Heart left ventricle (tissue), 16 donors: ENCODE measurements around the gene GPD1. TPM values are rescaled to one million over a fixed set of nuclear protein-coding genes. Genes with fewer than 3 reads are reported as not detected.
"Not testable (repeated sequence)": the region's sequence is repeated elsewhere in the genome, so short reads cannot be mapped to it uniquely, and the experiment has no call there.

Experiments used
- ATAC-seq, 4 donors: fragments of 200-7000 bp; cut with Tn5 transposase; one replicate each; pipeline ENCODE4 v1.9.1; 2020 to 2022; ENCODE audit warnings: moderate library complexity in 4 of 4, mild to moderate bottlenecking in 3 of 4, moderate number of reproducible peaks in 1 of 4
- DNase-seq, 5 donors: peaks; one replicate each; pipeline ENCODE4 v3.0.0-alpha.2; 2020
- H3K27ac ChIP-seq, 12 donors: fragments of 200-600 bp; sonication (generic) in 4 of 12; one replicate each; pipeline versions ENCODE4 v1.5.0 to v1.8.0; 2016 to 2022; ENCODE audit warnings: mild to moderate bottlenecking in 2 of 12
- H3K27me3 ChIP-seq, 9 donors: fragments of 200-600 bp; sonication (generic) in 2 of 9; one replicate each; pipeline versions ENCODE4 v1.5.1 to v1.8.0; 2016 to 2022; ENCODE audit warnings: mild to moderate bottlenecking in 3 of 9
- H3K36me3 ChIP-seq, 9 donors: fragments of 200-600 bp; sonication (generic) in 2 of 9; one replicate each; pipeline versions ENCODE4 v1.5.0 to v1.8.0; 2018 to 2022; ENCODE audit warnings: mild to moderate bottlenecking in 2 of 9
- H3K4me1 ChIP-seq, 12 donors: fragments of 200-600 bp; sonication (generic) in 4 of 12; one replicate each; pipeline versions ENCODE4 v1.5.0 to v1.8.0; 2016 to 2022; ENCODE audit warnings: mild to moderate bottlenecking in 3 of 12
- H3K4me3 ChIP-seq, 12 donors: fragments of 200-600 bp; sonication (generic) in 4 of 12; one replicate each; pipeline versions ENCODE4 v1.5.0 to v1.8.0; 2017 to 2022; ENCODE audit warnings: mild to moderate bottlenecking in 9 of 12, moderate library complexity in 4 of 12
- H3K9me3 ChIP-seq, 12 donors: fragments of 200-600 bp; sonication (generic) in 4 of 12; one replicate each; pipeline versions ENCODE4 v1.5.0 to v1.8.0; 2016 to 2022; ENCODE audit warnings: mild to moderate bottlenecking in 1 of 12
- CTCF ChIP-seq, 12 donors: fragments of 200-600 bp; sonication (generic) in 4 of 12; IDR thresholded peaks; one replicate each; pipeline versions ENCODE4 v1.5.0 to v1.8.0; 2018 to 2022; ENCODE audit warnings: antibody characterized with exemption in 12 of 12, mild to moderate bottlenecking in 5 of 12
- POLR2A ChIP-seq, 2 donors: fragments of 450-650 bp; IDR thresholded peaks; one replicate each; pipeline ENCODE4 v1.6.1; 2017; ENCODE audit warnings: antibody characterized with exemption in 2 of 2, mild to moderate bottlenecking in 2 of 2, moderate library complexity in 2 of 2
- whole genome bisulfite sequencing, 4 donors: extraction: QIAGEN DNeasy Blood & Tissue Kit in 2 of 4; methylation state at CpG; one replicate each; pipeline versions ENCODE4 v1.1.5 to v1.1.7; 2013 to 2018; 5-methylcytosine and 5-hydroxymethylcytosine counted together
- intact Hi-C, 10 donors: fragments of 100-400 bp; cut with DNase I; formaldehyde crosslinking; loops; one replicate each; pipeline versions ENCODE4 v1.11.1 to v1.14.2; 2022
- polyA plus RNA-seq, 2 donors: library from polyadenylated mRNA; stranded (reverse); fragments of 200-250 nt; gene quantifications; one replicate each; pipeline ENCODE4 v1.2.3, GENCODE V29; 2013
- total RNA-seq, 9 donors: library from RNA; depleted of rRNA in 2 of 9; stranded (reverse); fragments of >200 nt in 2 of 9; fragmentation: NEBNext Ultra II Directional in 3 of 9; extraction: Animal tissue kit (Norgen Biotek cat#: 25700) in 3 of 9; gene quantifications; one replicate each; pipeline versions ENCODE4 v1.1.0 to v1.2.4, GENCODE V29; 2016 to 2023
- donor health status: ischemic (EF 13 %, LVEDD 7.1; RV severe dilation, severe dysfunction).
- donor health status: healthy with polysubstance abuse.
- donor health status: DM: no; HTN: yes; CAD: no.
- donor health status: DM: no; HTN: no; CAD: no.
- donor health status: ischemic (EF 25% LVEDD 6.9; RV normal size, moderate dysfunction).
- donor health status: ischemic (EF 25% LVEDD 5.7; RV mildly dilated, moderate dysfunction).
- donor health status: healthy.
- donor health status: DM: yes; HTN: yes; CAD: no.
- donor health status: ischemic (EF 35%, LVEDD 5.7; RV mildly dilated, moderate dysfunction).
- donor health status: nonischemic (EF 11% LVEDD 7.7; RV severe dilation, severe dysfunction).
- donor health status: DM: yes; HTN: yes; CAD: no.
- donor health status: PGD.
- donor health status: ischemic (EF 29% LVEDD 5.4; RV normal size, mild dysfunction).
- donor health status: nonischemic (EF 23%, LVEDD 6.1; RV moderate dilation, normal function).

GPD1 gene
- total and polyA plus RNA-seq, 11 donors, result 7.4 to 75.8 (median 10.0) TPM

GRCh38 chr12:50082644-50083043, 21.2 kb upstream of the GPD1 start:
- Histone ChIP-seq H3K4me3 (no peak overlapping the region), H3K4me1 (peaks cover 0 to 23% (median 11%) of the 10 kb centered on the region in 12 donors), H3K9me3 (no peaks in the 10 kb centered on the region), H3K27me3 (no peaks in the 10 kb centered on the region), H3K36me3 (peaks cover 0 to 13% (median 12%) of the 10 kb centered on the region in 9 donors), H3K27ac (no peak overlapping the region)
- TF ChIP-seq POLR2A (IDR thresholded peaks at IDR 0.05), result no peak
- ATAC-seq (no peak), DNase-seq (no peak)
- intact Hi-C loops, result loop anchor here in 3 of 10 donors (10.0 kb wide), 1 partner anchor 232 kb away; no protein-coding TSS in a partner anchor
- WGBS, 4 donors, result 84 to 87% (median 86%) methylated on average over 7 of the region's 7 CpGs

GRCh38 chr12:50083301-50083700, 20.5 kb upstream of the GPD1 start:
- ATAC-seq, result no peak
- no peaks in the 10 kb centered on the region for H3K27me3 ChIP-seq
- 83 to 100% (median 95%) methylated on average over 1 of the region's 1 CpG for whole genome bisulfite sequencing, 4 donors
- no peak overlapping the region for H3K4me3 ChIP-seq
- H3K36me3 ChIP-seq, result peaks cover 0 to 20% (median 17%) of the 10 kb centered on the region in 9 donors
- H3K27ac ChIP-seq, result no peak overlapping the region
- TF ChIP-seq CTCF (IDR thresholded peaks at IDR 0.05), result no peak
- no peak for TF ChIP-seq POLR2A (IDR thresholded peaks at IDR 0.05)
- intact Hi-C loops, result loop anchor here in 3 of 10 donors (10.0 kb wide), 1 partner anchor 232 kb away; no protein-coding TSS in a partner anchor
- H3K4me1 ChIP-seq, result peaks cover 0 to 29% (median 12%) of the 10 kb centered on the region in 12 donors
- DNase-seq, result no peak
- no peaks in the 10 kb centered on the region for H3K9me3 ChIP-seq

GRCh38 chr12:50084409-50084774, 19.4 kb upstream of the GPD1 start:
- peaks cover 0 to 29% (median 14%) of the 10 kb centered on the region in 12 donors for H3K4me1 ChIP-seq

GRCh38 chr12:50084775-50085614, 18.8 kb upstream of the GPD1 start, which contains the start of gene SMARCD1:
TSS of gene SMARCD1 (plus strand) at chr12:50085342. CDS start at chr12:50085370, 28 bp downstream.
- intact Hi-C loops, result loop anchor here in 6 of 10 donors (1.0 to 10.0 kb wide), 5 partner anchors 26 to 230 kb away; partner anchors contain the start of gene CERS5 (in 1 of the 6)
- Histone ChIP-seq H3K27me3 (no peaks in the 10 kb centered on the region), H3K27ac (peak within 1 kb of the TSS; percentile 90 to 100 (median 98)), H3K4me1 (peaks cover 0 to 29% (median 14%) of the 10 kb centered on the region in 12 donors), H3K9me3 (no peaks in the 10 kb centered on the region), H3K4me3 (peak within 1 kb of the TSS; percentile 80 to 99 (median 94)), H3K36me3 (peaks cover 5 to 37% (median 34%) of the 10 kb centered on the region in 9 donors)
- WGBS, 4 donors, result 0 to 1% (median 1%) methylated on average over 40 to 69 of the region's 69 CpGs
- TF ChIP-seq POLR2A (IDR thresholded peaks at IDR 0.05) (no peak), CTCF (IDR thresholded peaks at IDR 0.05) (peak in 10 of 12 donors; percentile 19 to 83 (median 66))
- DNase-seq (peak; percentile 92 to 97 (median 95)), ATAC-seq (peak; percentile 95 to 97 (median 96))

More at GRCh38 chr12:50084409-50084774, 19.4 kb upstream of the GPD1 start:
- ATAC-seq, H3K9me3 ChIP-seq, H3K27me3 ChIP-seq, DNase-seq: not testable (repeated sequence)
- Histone ChIP-seq H3K36me3 (peaks cover under 1 to 31% (median 28%) of the 10 kb centered on the region in 9 donors), H3K4me3 (peak overlapping the region; percentile 80 to 99 (median 94)), H3K27ac (peak overlapping the region; percentile 90 to 100 (median 98))
- 37 to 44% (median 40%) methylated on average over 7 of the region's 7 CpGs for WGBS, 4 donors
- intact Hi-C loops, result loop anchor here in 4 of 10 donors (2.0 to 10.0 kb wide), 3 partner anchors 26 to 230 kb away; partner anchors contain the start of gene CERS5 (in 1 of the 4)
